B cell (primary cell): ENCODE data around the gene LIME1.

ENCODE experiments used
- CTCF ChIP-seq: fragments of 200-600 bp; IDR thresholded peaks from one replicate; pipeline ENCODE4 v1.8.0; 2022; ENCODE audit warnings: antibody characterized with exemption, mild to moderate bottlenecking
- EZH2 ChIP-seq: IDR thresholded peaks from 2 replicates; pipeline ENCODE4 v1.6.1; 2012; ENCODE audit warnings: borderline replicate concordance, low read depth, mild to moderate bottlenecking, moderate library complexity, low read length; ENCODE audit not compliant: insufficient read depth, poor library complexity, severe bottlenecking

- TF ChIP-seq CTCF, result no peak
- TF ChIP-seq EZH2, result no peak
These were observed 4.9 kb downstream of the LIME1 start for GRCh38 chr20:63741354-63741675.
